Ishikawa (cell line): Measurements from ENCODE around the gene SEMA5A.

Source experiments
- CEBPB ChIP-seq: IDR thresholded peaks from 2 replicates; pipeline ENCODE4 v1.6.1; 2012
- CREB1 ChIP-seq: IDR thresholded peaks from 2 replicates; pipeline ENCODE4 v1.6.1; 2012; ENCODE audit warnings: low read depth
- EGR1 ChIP-seq: IDR thresholded peaks from 2 replicates; pipeline ENCODE4 v1.6.1; 2012
- EP300 ChIP-seq: IDR thresholded peaks from 2 replicates; pipeline ENCODE4 v1.6.1; 2012; ENCODE audit warnings: borderline replicate concordance
- FOXM1 ChIP-seq: IDR thresholded peaks from 2 replicates; pipeline ENCODE4 v1.6.1; 2012; ENCODE audit warnings: low read depth, borderline replicate concordance
- MAX ChIP-seq: IDR thresholded peaks from 2 replicates; pipeline ENCODE4 v1.6.1; 2012
- NFIC ChIP-seq: IDR thresholded peaks from 2 replicates; pipeline ENCODE4 v1.6.1; 2012
- RAD21 ChIP-seq: IDR thresholded peaks from 2 replicates; pipeline ENCODE4 v1.6.1; 2012; ENCODE audit warnings: low read depth
- REST ChIP-seq: IDR thresholded peaks from 2 replicates; pipeline ENCODE4 v1.6.1; 2012; ENCODE audit warnings: low read depth, mild to moderate bottlenecking
- TAF1 ChIP-seq: IDR thresholded peaks from 2 replicates; pipeline ENCODE4 v1.6.1; 2012; ENCODE audit warnings: low read depth, mild to moderate bottlenecking
- TCF12 ChIP-seq: IDR thresholded peaks from 2 replicates; pipeline ENCODE4 v1.6.1; 2012; ENCODE audit warnings: low read depth
- TEAD4 ChIP-seq: IDR thresholded peaks from 2 replicates; pipeline ENCODE4 v1.6.1; 2012
- USF1 ChIP-seq: IDR thresholded peaks from 2 replicates; pipeline ENCODE4 v1.6.1; 2012
- YY1 ChIP-seq: IDR thresholded peaks from 2 replicates; pipeline ENCODE4 v1.6.1; 2012; ENCODE audit warnings: low read depth
- ZBTB7A ChIP-seq: IDR thresholded peaks from 2 replicates; pipeline ENCODE4 v1.6.1; 2012; ENCODE audit warnings: low read depth

The SEMA5A gene

GRCh38 chr5:9324348-9325077, 221.4 kb downstream of the SEMA5A start:
- no peak for TF ChIP-seq FOXM1
- no peak for TF ChIP-seq NFIC
- TF ChIP-seq EP300, result no peak
- no peak for TF ChIP-seq RAD21
- no peak for TF ChIP-seq TAF1
- no peak for TF ChIP-seq TCF12
- no peak for TF ChIP-seq TEAD4
- no peak for TF ChIP-seq EGR1

- no peak for TF ChIP-seq EGR1
- TF ChIP-seq CEBPB, result no peak
Measured at GRCh38 chr5:9320652-9321051, 225.2 kb downstream of the SEMA5A start.

GRCh38 chr5:9318031-9318430, 227.8 kb downstream of the SEMA5A start:
- TF ChIP-seq CREB1 (no peak), TCF12 (no peak), MAX (no peak), EGR1 (no peak), FOXM1 (no peak), TAF1 (no peak), TEAD4 (no peak), ZBTB7A (no peak)

- TF ChIP-seq TAF1 (no peak), TEAD4 (no peak), REST (no peak), FOXM1 (no peak), NFIC (no peak), ZBTB7A (no peak), YY1 (no peak), MAX (no peak)
Measured at GRCh38 chr5:9316733-9317132, 229.1 kb downstream of the SEMA5A start.

- TF ChIP-seq EP300 (no peak), FOXM1 (no peak), EGR1 (no peak), RAD21 (no peak), CREB1 (no peak), YY1 (no peak), REST (no peak), TEAD4 (no peak), USF1 (no peak), TCF12 (no peak), NFIC (no peak), ZBTB7A (no peak), MAX (no peak), TAF1 (no peak), CEBPB (no peak)
Measured at GRCh38 chr5:9316041-9316440, 229.8 kb downstream of the SEMA5A start.

- TF ChIP-seq TEAD4, result no peak
- TF ChIP-seq EP300, result no peak
Measured at GRCh38 chr5:9314558-9314957, 231.3 kb downstream of the SEMA5A start.

- no peak for TF ChIP-seq YY1
- TF ChIP-seq TCF12, result no peak
Measured at GRCh38 chr5:9313751-9314150, 232.1 kb downstream of the SEMA5A start.

- TF ChIP-seq EGR1 (no peak), MAX (no peak), USF1 (no peak), CREB1 (no peak)
Measured at GRCh38 chr5:9307150-9307549, 238.7 kb downstream of the SEMA5A start.
